WTC11 (cell line): Measurements from ENCODE around the gene RFX5. TPM values are rescaled to one million over a fixed set of nuclear protein-coding genes. Genes with fewer than 3 reads are reported as not detected.

Source experiments
- ATAC-seq: fragments of 200-7000 bp; cut with Tn5 transposase; 2 replicates; pipeline ENCODE4 v1.10.0; 2021; ENCODE audit warnings: mild to moderate bottlenecking, moderate library complexity
- CTCF ChIA-PET: fragments of 300-600 bp; sonication (Branson Sonifier 250); formaldehyde crosslinking; loops from one replicate; lab custom pipeline; 2021; ENCODE audit warnings: antibody characterized with exemption; lab: Charles Lee
- POLR2A ChIA-PET: fragments of 350-600 bp; sonication (Branson Sonifier 250); formaldehyde crosslinking; loops from one replicate; lab custom pipeline; 2021; ENCODE audit warnings: antibody characterized with exemption; lab: Charles Lee
- DNase-seq: peaks from one replicate; pipeline ENCODE4 v3.0.0; 2021; ENCODE audit warnings: low spot score
- H3K27ac Mint-ChIP-seq: 2 replicates; pipeline ENCODE4 v1.8.0; 2021; ENCODE audit warnings: mixed read lengths
- H3K27me3 Mint-ChIP-seq: 2 replicates; pipeline ENCODE4 v1.8.0; 2021; ENCODE audit warnings: low read depth, mild to moderate bottlenecking, moderate library complexity, mixed read lengths
- H3K36me3 Mint-ChIP-seq: 2 replicates; pipeline ENCODE4 v1.8.0; 2021; ENCODE audit warnings: mixed read lengths
- H3K4me1 Mint-ChIP-seq: 2 replicates; pipeline ENCODE4 v1.8.0; 2022; ENCODE audit warnings: mixed read lengths
- H3K4me3 Mint-ChIP-seq: 2 replicates; pipeline ENCODE4 v1.8.0; 2021; ENCODE audit warnings: mild to moderate bottlenecking, moderate library complexity, mixed read lengths
- H3K9me3 Mint-ChIP-seq: 2 replicates; pipeline ENCODE4 v1.8.0; 2021; ENCODE audit warnings: mixed read lengths
- FOXJ3 ChIP-seq: sonication (generic); formaldehyde crosslinking; IDR thresholded peaks from 2 replicates; pipeline ENCODE4 v1.9.0; 2021; ENCODE audit warnings: missing genetic modification reagents, mild to moderate bottlenecking, borderline replicate concordance
- GABPB1 ChIP-seq: sonication (generic); formaldehyde crosslinking; IDR thresholded peaks from 2 replicates; pipeline ENCODE4 v1.8.1; 2023; ENCODE audit warnings: mild to moderate bottlenecking, missing genetic modification reagents
- IRF2 ChIP-seq: sonication (generic); formaldehyde crosslinking; IDR thresholded peaks from 2 replicates; pipeline ENCODE4 v1.8.0; 2022; ENCODE audit warnings: low read depth, missing genetic modification reagents, borderline replicate concordance
- JUN ChIP-seq: sonication (generic); formaldehyde crosslinking; IDR thresholded peaks from 2 replicates; pipeline ENCODE4 v1.8.0; 2023; ENCODE audit warnings: mild to moderate bottlenecking, missing genetic modification reagents
- KAT7 ChIP-seq: sonication (generic); formaldehyde crosslinking; IDR thresholded peaks from 2 replicates; pipeline ENCODE4 v1.8.1; 2023; ENCODE audit warnings: missing genetic modification reagents, mild to moderate bottlenecking, borderline replicate concordance
- MXD4 ChIP-seq: fragments of 250-450 bp; sonication (Bioruptor Pico); IDR thresholded peaks from 2 replicates; pipeline ENCODE4 v1.8.0; 2021; ENCODE audit warnings: mild to moderate bottlenecking, moderate library complexity, borderline replicate concordance
- NFATC4 ChIP-seq: fragments of 250-450 bp; sonication (Bioruptor Pico); IDR thresholded peaks from 2 replicates; pipeline ENCODE4 v1.9.0; 2021; ENCODE audit warnings: mild to moderate bottlenecking
- NR2C2 ChIP-seq: sonication (generic); formaldehyde crosslinking; IDR thresholded peaks from 2 replicates; pipeline ENCODE4 v1.8.0; 2022; ENCODE audit warnings: mild to moderate bottlenecking, missing genetic modification reagents
- RORB ChIP-seq: fragments of 250-450 bp; sonication (Bioruptor Pico); IDR thresholded peaks from 2 replicates; pipeline ENCODE4 v1.9.0; 2021; ENCODE audit warnings: mild to moderate bottlenecking
- TP53 ChIP-seq: sonication (generic); formaldehyde crosslinking; IDR thresholded peaks from 2 replicates; pipeline ENCODE4 v1.8.1; 2023; ENCODE audit warnings: mild to moderate bottlenecking, missing genetic modification reagents
- ZNF121 ChIP-seq: sonication (generic); formaldehyde crosslinking; IDR thresholded peaks from 2 replicates; pipeline ENCODE4 v1.8.0; 2023; ENCODE audit warnings: missing genetic modification reagents
- ZNF263 ChIP-seq: sonication (generic); formaldehyde crosslinking; IDR thresholded peaks from 2 replicates; pipeline ENCODE4 v1.8.1; 2022; ENCODE audit warnings: low read depth, mild to moderate bottlenecking, moderate library complexity, missing genetic modification reagents
- ZNF396 ChIP-seq: fragments of 250-450 bp; sonication (Bioruptor Pico); IDR thresholded peaks from 2 replicates; pipeline ENCODE4 v1.8.0; 2021; ENCODE audit warnings: mild to moderate bottlenecking, moderate library complexity, borderline replicate concordance
- total RNA-seq: library from RNA; stranded (reverse); gene quantifications from 3 replicates; pipeline ENCODE4 v1.2.3, GENCODE V29; 2021
- TF ChIP-seq, protein P1 (sequence below): sonication (generic); formaldehyde crosslinking; IDR thresholded peaks from 2 replicates; pipeline ENCODE4 v1.8.0; 2023; ENCODE audit warnings: missing genetic modification reagents
- TF ChIP-seq, protein P2 (sequence below): sonication (generic); formaldehyde crosslinking; IDR thresholded peaks from 2 replicates; pipeline ENCODE4 v1.8.1; 2022; ENCODE audit warnings: mild to moderate bottlenecking, moderate library complexity, missing genetic modification reagents
- TF ChIP-seq, protein P3 (sequence below): fragments of 250-450 bp; sonication (Bioruptor Pico); IDR thresholded peaks from 2 replicates; pipeline ENCODE4 v1.9.0; 2021; ENCODE audit warnings: mild to moderate bottlenecking
- TF ChIP-seq, protein P4 (sequence below): sonication (generic); formaldehyde crosslinking; IDR thresholded peaks from 2 replicates; pipeline ENCODE4 v1.8.0; 2022; ENCODE audit warnings: mild to moderate bottlenecking, missing genetic modification reagents
- TF ChIP-seq, protein P5 (sequence below): fragments of 250-450 bp; sonication (Bioruptor Pico); conservative IDR thresholded peaks from 2 replicates; pipeline ENCODE4 v1.9.0; 2021; ENCODE audit warnings: mild to moderate bottlenecking
- TF ChIP-seq, protein P6 (sequence below): fragments of 250-450 bp; sonication (Bioruptor Pico); IDR thresholded peaks from 2 replicates; pipeline ENCODE4 v1.9.0; 2021; ENCODE audit warnings: mild to moderate bottlenecking, borderline replicate concordance

The RFX5 gene
- total RNA-seq, 1 experiment from 2014 or later, result 59.2 TPM

DNA sequence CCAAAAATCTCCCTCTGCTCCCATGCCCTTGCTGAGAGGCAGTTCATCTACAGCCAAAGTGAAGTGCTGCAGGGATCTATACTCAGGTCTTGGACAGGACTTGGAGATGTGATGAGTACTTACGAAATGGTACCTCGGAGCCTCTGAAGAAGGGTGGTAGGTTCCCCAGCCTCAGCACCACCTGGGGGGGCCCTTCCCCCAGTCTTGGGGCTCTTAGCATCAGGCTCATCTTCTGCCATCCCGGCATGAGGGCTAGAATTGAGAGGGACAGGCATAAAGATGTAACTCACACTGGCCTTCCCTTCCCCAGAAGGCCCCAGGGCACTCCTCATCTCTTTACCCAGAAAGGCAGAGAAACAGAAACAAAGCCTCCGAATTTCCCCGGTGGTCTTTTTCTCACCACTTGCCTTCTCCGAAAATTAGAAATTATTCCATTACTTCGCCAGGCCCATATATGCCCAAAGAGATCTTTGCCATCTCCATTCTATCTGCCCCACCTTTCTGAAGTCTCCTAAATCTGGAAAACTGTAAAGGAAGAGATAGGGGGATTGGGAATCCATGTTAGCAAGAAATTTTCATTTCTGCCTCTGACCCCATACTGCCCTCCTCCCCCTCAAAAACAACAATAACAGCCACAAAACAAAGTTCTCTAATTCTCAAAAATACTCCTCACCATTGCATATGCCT, 827 bp downstream of the RFX5 start:
- peak overlapping the region; percentile 100 for H3K27ac Mint-ChIP-seq
- H3K36me3 Mint-ChIP-seq, result peaks cover 36% of the 10 kb centered on the region
- POLR2A ChIA-PET, result interaction anchor here (1.6 kb wide), 1 partner anchor 51 kb away, joined by 3 read pairs; no protein-coding TSS in a partner anchor
- H3K9me3 Mint-ChIP-seq, result 0 out of 2 replicates have a peak, but pooled peaks cover 4% of the 10 kb centered on the region
- TF ChIP-seq RORB (CRISPR knock-in tag) (no peak), MXD4 (CRISPR knock-in tag) (no peak), FOXJ3 (CRISPR knock-in tag) (no peak), ZNF121 (no peak)
- TF ChIP-seq, protein P1, sequence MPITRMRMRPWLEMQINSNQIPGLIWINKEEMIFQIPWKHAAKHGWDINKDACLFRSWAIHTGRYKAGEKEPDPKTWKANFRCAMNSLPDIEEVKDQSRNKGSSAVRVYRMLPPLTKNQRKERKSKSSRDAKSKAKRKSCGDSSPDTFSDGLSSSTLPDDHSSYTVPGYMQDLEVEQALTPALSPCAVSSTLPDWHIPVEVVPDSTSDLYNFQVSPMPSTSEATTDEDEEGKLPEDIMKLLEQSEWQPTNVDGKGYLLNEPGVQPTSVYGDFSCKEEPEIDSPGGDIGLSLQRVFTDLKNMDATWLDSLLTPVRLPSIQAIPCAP (CRISPR knock-in tag), result no peak
- TF ChIP-seq, protein P2, sequence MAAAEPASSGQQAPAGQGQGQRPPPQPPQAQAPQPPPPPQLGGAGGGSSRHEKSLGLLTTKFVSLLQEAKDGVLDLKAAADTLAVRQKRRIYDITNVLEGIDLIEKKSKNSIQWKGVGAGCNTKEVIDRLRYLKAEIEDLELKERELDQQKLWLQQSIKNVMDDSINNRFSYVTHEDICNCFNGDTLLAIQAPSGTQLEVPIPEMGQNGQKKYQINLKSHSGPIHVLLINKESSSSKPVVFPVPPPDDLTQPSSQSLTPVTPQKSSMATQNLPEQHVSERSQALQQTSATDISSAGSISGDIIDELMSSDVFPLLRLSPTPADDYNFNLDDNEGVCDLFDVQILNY, result no peak
- TF ChIP-seq, protein P3, sequence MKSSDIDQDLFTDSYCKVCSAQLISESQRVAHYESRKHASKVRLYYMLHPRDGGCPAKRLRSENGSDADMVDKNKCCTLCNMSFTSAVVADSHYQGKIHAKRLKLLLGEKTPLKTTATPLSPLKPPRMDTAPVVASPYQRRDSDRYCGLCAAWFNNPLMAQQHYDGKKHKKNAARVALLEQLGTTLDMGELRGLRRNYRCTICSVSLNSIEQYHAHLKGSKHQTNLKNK, result no peak
- TF ChIP-seq, all 79 proteins: peak for 0
- peak overlapping the region; percentile 83 for H3K4me3 Mint-ChIP-seq
- no peak for ATAC-seq
- H3K27me3 Mint-ChIP-seq, result no peaks in the 10 kb centered on the region
- CTCF ChIA-PET, result no interaction called here
- H3K4me1 Mint-ChIP-seq, result peaks cover 20% of the 10 kb centered on the region
- DNase-seq, result no peak

DNA sequence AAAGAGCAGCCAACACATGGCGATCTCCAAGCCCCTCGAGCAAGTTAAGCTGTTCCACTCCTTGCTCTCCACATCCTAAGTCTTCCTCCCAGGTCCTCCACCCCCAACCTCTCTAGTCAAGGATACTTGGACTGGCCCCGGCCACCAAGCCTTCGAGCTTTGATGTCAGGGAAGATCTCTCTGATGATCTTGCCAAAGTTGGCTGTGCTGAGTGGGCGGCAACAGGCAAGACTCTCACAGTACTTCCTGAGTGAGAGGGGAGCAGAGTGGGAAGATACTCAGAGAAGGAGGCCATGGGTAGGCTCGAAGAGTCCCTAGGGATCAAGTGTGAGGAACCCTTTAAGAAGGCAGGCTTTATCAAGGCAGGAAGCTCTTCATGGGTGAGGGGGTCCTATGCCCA, 2.8 kb downstream of the RFX5 start:
- ChIA-PET POLR2A (interaction anchor here (1.0 kb wide), 1 partner anchor 17 kb away, joined by 3 read pairs; no protein-coding TSS in a partner anchor), CTCF (interaction anchor here (0.6 kb wide), 1 partner anchor 12 kb away, joined by 4 read pairs; no protein-coding TSS in a partner anchor)
- H3K4me1 Mint-ChIP-seq, result peaks cover 20% of the 10 kb centered on the region
- ATAC-seq (no peak), DNase-seq (no peak)
- peaks cover 33% of the 10 kb centered on the region for H3K36me3 Mint-ChIP-seq
- no peak overlapping the region for H3K4me3 Mint-ChIP-seq
- no peaks in the 10 kb centered on the region for H3K27me3 Mint-ChIP-seq
- TF ChIP-seq, protein P3, result no peak
- H3K27ac Mint-ChIP-seq, result no peak overlapping the region
- no peaks in the 10 kb centered on the region for H3K9me3 Mint-ChIP-seq

DNA sequence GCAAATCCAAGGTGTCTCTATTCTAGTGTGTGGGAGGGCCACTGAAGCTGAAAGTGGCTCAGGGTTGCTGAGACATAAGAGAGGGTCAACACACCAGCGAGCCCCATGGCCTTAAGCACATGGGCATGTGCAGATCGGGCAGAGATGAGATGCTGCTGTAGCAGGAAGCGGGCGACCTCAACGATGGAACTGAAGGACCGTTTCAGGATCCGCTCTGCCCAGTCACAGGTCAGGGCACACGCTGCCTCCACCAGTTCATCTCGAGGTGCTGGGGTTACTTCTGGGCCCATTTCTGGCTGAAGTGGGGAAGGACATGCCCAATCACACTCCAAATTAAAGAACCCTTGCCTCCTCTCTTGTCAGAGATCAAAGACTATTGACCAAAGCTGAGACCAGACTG, 3.5 kb downstream of the RFX5 start:
- Mint-ChIP-seq H3K27ac (no peak overlapping the region), H3K4me1 (peaks cover 20% of the 10 kb centered on the region), H3K4me3 (no peak overlapping the region), H3K9me3 (no peaks in the 10 kb centered on the region), H3K36me3 (peaks cover 33% of the 10 kb centered on the region), H3K27me3 (no peaks in the 10 kb centered on the region)
- ATAC-seq (no peak), DNase-seq (no peak)
- POLR2A ChIA-PET, result no interaction called here
- CTCF ChIA-PET, result interaction anchor here (0.6 kb wide), 1 partner anchor 11 kb away, joined by 4 read pairs; no protein-coding TSS in a partner anchor
- TF ChIP-seq, protein P4, sequence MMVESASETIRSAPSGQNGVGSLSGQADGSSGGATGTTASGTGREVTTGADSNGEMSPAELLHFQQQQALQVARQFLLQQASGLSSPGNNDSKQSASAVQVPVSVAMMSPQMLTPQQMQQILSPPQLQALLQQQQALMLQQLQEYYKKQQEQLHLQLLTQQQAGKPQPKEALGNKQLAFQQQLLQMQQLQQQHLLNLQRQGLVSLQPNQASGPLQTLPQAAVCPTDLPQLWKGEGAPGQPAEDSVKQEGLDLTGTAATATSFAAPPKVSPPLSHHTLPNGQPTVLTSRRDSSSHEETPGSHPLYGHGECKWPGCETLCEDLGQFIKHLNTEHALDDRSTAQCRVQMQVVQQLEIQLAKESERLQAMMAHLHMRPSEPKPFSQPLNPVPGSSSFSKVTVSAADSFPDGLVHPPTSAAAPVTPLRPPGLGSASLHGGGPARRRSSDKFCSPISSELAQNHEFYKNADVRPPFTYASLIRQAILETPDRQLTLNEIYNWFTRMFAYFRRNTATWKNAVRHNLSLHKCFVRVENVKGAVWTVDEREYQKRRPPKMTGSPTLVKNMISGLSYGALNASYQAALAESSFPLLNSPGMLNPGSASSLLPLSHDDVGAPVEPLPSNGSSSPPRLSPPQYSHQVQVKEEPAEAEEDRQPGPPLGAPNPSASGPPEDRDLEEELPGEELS (CRISPR knock-in tag), result no peak
- TF ChIP-seq, protein P5, sequence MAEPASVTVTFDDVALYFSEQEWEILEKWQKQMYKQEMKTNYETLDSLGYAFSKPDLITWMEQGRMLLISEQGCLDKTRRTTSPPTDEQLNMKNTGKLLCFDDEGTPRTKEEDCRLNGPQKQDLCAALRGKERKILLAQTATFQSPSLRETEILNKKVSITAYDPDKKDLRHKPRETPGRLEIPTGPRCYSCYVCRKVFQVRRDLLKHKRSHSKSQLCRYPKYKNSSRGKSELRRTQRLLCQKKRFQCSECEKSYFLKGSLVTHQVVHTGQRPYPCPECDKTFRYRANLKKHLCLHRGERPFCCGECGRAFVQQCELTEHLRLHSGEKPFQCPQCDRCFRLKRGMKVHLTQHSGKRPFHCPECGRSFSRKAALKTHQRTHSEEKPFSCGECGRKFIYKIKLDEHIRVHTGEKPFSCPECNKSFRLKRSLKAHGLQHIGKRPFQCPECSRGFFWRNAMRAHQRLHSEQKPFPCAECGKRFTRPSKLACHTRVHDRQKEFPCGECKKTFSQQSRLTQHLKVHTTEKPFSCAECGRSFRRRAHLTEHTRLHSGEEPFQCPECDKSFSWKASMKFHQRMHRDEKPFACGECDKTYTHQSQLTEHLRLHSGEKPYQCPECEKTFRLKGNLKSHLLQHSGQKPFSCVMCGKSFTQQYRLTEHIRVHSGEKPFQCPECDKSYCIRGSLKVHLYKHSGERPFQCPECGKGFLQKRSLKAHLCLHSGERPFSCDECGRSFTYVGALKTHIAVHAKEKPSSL (CRISPR knock-in tag), result no peak
- no peak for TF ChIP-seq ZNF396 (CRISPR knock-in tag)
- TF ChIP-seq JUN (CRISPR knock-in tag), result no peak
- TF ChIP-seq NFATC4 (CRISPR knock-in tag), result no peak
- no peak for TF ChIP-seq KAT7 (CRISPR knock-in tag)
- no peak for TF ChIP-seq NR2C2
- TF ChIP-seq, protein P2, result no peak
- TF ChIP-seq ZNF263 (CRISPR knock-in tag), result no peak
- TF ChIP-seq IRF2, result no peak
- no peak for TF ChIP-seq GABPB1 (CRISPR knock-in tag)
- TF ChIP-seq TP53 (CRISPR knock-in tag), result no peak
- TF ChIP-seq, protein P6, sequence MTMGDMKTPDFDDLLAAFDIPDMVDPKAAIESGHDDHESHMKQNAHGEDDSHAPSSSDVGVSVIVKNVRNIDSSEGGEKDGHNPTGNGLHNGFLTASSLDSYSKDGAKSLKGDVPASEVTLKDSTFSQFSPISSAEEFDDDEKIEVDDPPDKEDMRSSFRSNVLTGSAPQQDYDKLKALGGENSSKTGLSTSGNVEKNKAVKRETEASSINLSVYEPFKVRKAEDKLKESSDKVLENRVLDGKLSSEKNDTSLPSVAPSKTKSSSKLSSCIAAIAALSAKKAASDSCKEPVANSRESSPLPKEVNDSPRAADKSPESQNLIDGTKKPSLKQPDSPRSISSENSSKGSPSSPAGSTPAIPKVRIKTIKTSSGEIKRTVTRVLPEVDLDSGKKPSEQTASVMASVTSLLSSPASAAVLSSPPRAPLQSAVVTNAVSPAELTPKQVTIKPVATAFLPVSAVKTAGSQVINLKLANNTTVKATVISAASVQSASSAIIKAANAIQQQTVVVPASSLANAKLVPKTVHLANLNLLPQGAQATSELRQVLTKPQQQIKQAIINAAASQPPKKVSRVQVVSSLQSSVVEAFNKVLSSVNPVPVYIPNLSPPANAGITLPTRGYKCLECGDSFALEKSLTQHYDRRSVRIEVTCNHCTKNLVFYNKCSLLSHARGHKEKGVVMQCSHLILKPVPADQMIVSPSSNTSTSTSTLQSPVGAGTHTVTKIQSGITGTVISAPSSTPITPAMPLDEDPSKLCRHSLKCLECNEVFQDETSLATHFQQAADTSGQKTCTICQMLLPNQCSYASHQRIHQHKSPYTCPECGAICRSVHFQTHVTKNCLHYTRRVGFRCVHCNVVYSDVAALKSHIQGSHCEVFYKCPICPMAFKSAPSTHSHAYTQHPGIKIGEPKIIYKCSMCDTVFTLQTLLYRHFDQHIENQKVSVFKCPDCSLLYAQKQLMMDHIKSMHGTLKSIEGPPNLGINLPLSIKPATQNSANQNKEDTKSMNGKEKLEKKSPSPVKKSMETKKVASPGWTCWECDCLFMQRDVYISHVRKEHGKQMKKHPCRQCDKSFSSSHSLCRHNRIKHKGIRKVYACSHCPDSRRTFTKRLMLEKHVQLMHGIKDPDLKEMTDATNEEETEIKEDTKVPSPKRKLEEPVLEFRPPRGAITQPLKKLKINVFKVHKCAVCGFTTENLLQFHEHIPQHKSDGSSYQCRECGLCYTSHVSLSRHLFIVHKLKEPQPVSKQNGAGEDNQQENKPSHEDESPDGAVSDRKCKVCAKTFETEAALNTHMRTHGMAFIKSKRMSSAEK (CRISPR knock-in tag), result no peak
